ENCODE measurements around the gene XRCC4.

Gene XRCC4

GRCh38 chr5:83109380-83109779, 32.0 kb downstream of the XRCC4 start:
- Mint-ChIP-seq H3K4me1 (peaks cover 5% of the 10 kb centered on the region), H3K9me3 (peaks cover 13% of the 10 kb centered on the region)

DNA sequence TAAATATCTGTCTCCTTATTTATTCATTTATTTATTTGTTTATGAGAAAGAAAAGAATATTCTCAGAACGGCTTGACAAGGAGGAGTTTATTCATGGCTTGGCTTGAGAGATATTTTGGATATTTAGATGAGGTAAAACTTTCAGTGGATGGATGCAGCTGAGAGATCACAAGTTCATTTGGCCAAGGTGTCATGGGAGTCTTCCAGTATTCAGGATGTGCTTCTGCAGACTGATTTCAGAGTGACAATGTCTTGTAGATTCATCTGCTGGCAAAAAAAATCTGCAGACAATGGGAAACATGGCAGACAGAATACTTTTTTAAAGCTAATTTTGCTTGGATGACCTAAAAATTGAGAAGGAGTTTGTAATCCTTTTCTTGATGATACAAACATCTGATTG, 38.5 kb downstream of the XRCC4 start:
- Mint-ChIP-seq H3K9me3 (peaks cover 18% of the 10 kb centered on the region), H3K27me3 (ENCODE audit: low read depth) (no peaks in the 10 kb centered on the region), H3K4me3 (no peak overlapping the region), H3K36me3 (ENCODE audit: low read depth) (peaks cover 53% of the 10 kb centered on the region), H3K27ac (no peak overlapping the region), H3K4me1 (no peaks in the 10 kb centered on the region)
- no peak for TF ChIP-seq CTCF (IDR thresholded peaks at IDR 0.05; ENCODE audit: unreplicated experiment in 3 of 3)

More at GRCh38 chr5:83109380-83109779, 32.0 kb downstream of the XRCC4 start:
- H3K27ac Mint-ChIP-seq = no peak overlapping the region
- no peak overlapping the region for H3K4me3 Mint-ChIP-seq
- peaks cover 29% of the 10 kb centered on the region for H3K36me3 Mint-ChIP-seq (ENCODE audit: low read depth)
- H3K27me3 Mint-ChIP-seq (ENCODE audit: low read depth) = no peaks in the 10 kb centered on the region
- no peak for TF ChIP-seq CTCF (IDR thresholded peaks at IDR 0.05; ENCODE audit: unreplicated experiment in 3 of 3)

DNA sequence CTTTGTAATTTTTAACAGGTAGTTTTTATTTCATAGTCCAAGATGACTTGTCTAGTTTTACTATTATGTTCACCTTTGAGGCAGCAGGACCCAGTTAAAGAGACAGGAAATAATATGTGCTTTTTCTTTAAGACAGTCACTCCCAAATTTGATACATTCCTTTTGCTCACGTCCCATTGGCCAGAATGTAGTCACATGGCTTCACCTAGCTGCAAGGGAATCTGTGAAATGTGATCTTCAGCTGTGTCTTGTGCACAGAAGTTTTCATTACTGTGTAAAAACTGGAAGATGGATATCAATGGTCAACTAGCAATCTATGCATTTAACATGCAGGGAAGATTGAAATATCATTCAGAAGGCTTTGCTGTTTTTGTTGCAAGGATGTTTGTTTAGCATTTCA, 41.1 kb downstream of the XRCC4 start:
- TF ChIP-seq CTCF (IDR thresholded peaks at IDR 0.05; ENCODE audit: unreplicated experiment in 3 of 3) = no peak
- Mint-ChIP-seq H3K4me3 (no peak overlapping the region), H3K9me3 (peaks cover 6% of the 10 kb centered on the region), H3K4me1 (no peaks in the 10 kb centered on the region), H3K27me3 (ENCODE audit: low read depth) (no peaks in the 10 kb centered on the region), H3K27ac (no peak overlapping the region), H3K36me3 (ENCODE audit: low read depth) (peaks cover 33% of the 10 kb centered on the region)

DNA sequence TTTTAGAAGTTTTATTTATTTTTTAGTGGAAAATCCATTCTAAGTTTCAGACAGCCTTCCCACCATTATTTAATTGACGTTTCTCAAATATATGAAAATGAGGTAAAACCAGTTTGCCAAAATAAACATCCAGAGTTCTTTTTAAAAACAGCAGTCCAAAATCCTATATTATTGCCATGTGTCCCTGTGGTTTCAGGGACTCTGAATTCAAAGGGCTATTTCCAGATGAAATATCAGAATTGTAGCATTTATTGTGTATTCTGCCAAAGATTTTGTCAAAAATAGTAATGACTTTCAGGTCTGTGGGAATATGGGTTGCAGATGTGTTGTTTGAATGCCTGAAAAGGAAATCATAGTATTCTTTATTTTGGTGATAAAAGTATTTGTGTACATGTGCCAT, 41.6 kb downstream of the XRCC4 start:
- peaks cover 28% of the 10 kb centered on the region for H3K36me3 Mint-ChIP-seq (ENCODE audit: low read depth)
- no peak for TF ChIP-seq CTCF (IDR thresholded peaks at IDR 0.05; ENCODE audit: unreplicated experiment in 3 of 3)
- H3K4me3 Mint-ChIP-seq = no peak overlapping the region
- H3K9me3 Mint-ChIP-seq = peaks cover 6% of the 10 kb centered on the region
- H3K4me1 Mint-ChIP-seq = no peaks in the 10 kb centered on the region
- H3K27ac Mint-ChIP-seq = no peak overlapping the region
- H3K27me3 Mint-ChIP-seq (ENCODE audit: low read depth) = no peaks in the 10 kb centered on the region

GRCh38 chr5:83124593-83124992, 47.2 kb downstream of the XRCC4 start:
- no peak overlapping the region for H3K27ac Mint-ChIP-seq
- no peak for TF ChIP-seq CTCF (IDR thresholded peaks at IDR 0.05; ENCODE audit: unreplicated experiment in 3 of 3)
- peaks cover 26% of the 10 kb centered on the region for H3K36me3 Mint-ChIP-seq (ENCODE audit: low read depth)
- H3K27me3 Mint-ChIP-seq (ENCODE audit: low read depth) = no peaks in the 10 kb centered on the region
- H3K9me3 Mint-ChIP-seq = peaks cover 22% of the 10 kb centered on the region
- H3K4me1 Mint-ChIP-seq = no peaks in the 10 kb centered on the region
- no peak overlapping the region for H3K4me3 Mint-ChIP-seq

DNA sequence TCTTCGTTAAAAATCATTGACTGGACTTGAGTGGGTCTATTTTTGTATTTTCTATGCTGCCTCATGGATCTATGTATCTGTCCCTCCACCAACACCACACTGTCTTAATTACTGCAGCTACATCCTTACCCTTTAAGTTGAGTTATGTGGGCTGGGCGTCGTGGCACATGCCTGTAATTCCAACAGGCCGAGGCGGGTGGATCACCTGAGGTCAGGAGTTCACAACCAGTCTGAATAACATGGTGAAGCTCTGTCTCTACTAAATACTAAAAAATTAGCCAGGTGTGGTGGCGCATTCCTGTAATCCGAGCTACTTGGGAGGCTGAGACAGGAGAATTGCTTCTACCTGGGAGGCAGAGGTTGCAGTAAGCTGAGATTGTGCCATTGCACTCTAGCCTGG, 48.2 kb downstream of the XRCC4 start:
- no peak for TF ChIP-seq CTCF (IDR thresholded peaks at IDR 0.05; ENCODE audit: unreplicated experiment in 3 of 3)
- Mint-ChIP-seq H3K4me1 (no peaks in the 10 kb centered on the region), H3K27me3 (ENCODE audit: low read depth) (no peaks in the 10 kb centered on the region), H3K9me3 (peaks cover 29% of the 10 kb centered on the region), H3K36me3 (ENCODE audit: low read depth) (peaks cover 28% of the 10 kb centered on the region), H3K4me3 (no peak overlapping the region), H3K27ac (no peak overlapping the region)

Data from nephron (organoid).